ENCODE results near the gene PRPF40B.

Gene PRPF40B

DNA sequence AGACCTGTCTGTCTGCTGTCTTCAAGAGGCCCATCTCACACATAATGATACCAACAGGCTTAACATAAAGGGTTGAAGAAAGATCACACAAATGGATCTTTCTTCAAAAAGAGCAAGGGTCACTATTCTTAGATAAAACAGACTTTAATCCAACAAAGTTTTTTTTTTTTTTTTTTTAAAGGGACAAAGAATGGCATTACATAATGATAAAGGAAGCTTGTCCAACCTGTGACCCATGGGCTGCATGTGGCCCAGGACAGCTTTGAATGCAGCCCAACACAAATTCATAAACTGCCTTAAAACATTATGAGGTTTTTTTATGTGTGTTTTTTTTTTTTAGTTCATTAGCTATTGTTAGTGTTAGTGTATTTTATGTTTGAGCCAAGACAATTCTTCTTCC lies 11.2 kb upstream of the PRPF40B start:
- no peak overlapping the region for H3K27ac ChIP-seq
- no peak for TF ChIP-seq ZFX (IDR thresholded peaks at IDR 0.05; ENCODE audit: borderline replicate concordance)
- TF ChIP-seq, protein P1, sequence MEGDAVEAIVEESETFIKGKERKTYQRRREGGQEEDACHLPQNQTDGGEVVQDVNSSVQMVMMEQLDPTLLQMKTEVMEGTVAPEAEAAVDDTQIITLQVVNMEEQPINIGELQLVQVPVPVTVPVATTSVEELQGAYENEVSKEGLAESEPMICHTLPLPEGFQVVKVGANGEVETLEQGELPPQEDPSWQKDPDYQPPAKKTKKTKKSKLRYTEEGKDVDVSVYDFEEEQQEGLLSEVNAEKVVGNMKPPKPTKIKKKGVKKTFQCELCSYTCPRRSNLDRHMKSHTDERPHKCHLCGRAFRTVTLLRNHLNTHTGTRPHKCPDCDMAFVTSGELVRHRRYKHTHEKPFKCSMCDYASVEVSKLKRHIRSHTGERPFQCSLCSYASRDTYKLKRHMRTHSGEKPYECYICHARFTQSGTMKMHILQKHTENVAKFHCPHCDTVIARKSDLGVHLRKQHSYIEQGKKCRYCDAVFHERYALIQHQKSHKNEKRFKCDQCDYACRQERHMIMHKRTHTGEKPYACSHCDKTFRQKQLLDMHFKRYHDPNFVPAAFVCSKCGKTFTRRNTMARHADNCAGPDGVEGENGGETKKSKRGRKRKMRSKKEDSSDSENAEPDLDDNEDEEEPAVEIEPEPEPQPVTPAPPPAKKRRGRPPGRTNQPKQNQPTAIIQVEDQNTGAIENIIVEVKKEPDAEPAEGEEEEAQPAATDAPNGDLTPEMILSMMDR (IDR thresholded peaks at IDR 0.05) = no peak

GRCh38 chr12:49615725-49616124 lies 7.6 kb upstream of the PRPF40B start:
- TF ChIP-seq ZFX (IDR thresholded peaks at IDR 0.05; ENCODE audit: borderline replicate concordance) = no peak
- TF ChIP-seq, protein P1 (IDR thresholded peaks at IDR 0.05) = no peak
- H3K27ac ChIP-seq = no peak overlapping the region

GRCh38 chr12:49616533-49617219 lies 6.7 kb upstream of the PRPF40B start:
- no peak overlapping the region for H3K27ac ChIP-seq
- TF ChIP-seq, protein P1 (IDR thresholded peaks at IDR 0.05) = no peak

GRCh38 chr12:49618576-49618975 lies 4.8 kb upstream of the PRPF40B start:
- TF ChIP-seq ZFX (IDR thresholded peaks at IDR 0.05; ENCODE audit: borderline replicate concordance) = no peak
- TF ChIP-seq, protein P1 (IDR thresholded peaks at IDR 0.05) = no peak
- H3K27ac ChIP-seq = no peak overlapping the region

- no peak for TF ChIP-seq ZFX (IDR thresholded peaks at IDR 0.05; ENCODE audit: borderline replicate concordance)
- TF ChIP-seq, protein P1 (IDR thresholded peaks at IDR 0.05) = no peak
- H3K27ac ChIP-seq = no peak overlapping the region
Observed at GRCh38 chr12:49619286-49619685, 4.1 kb upstream of the PRPF40B start.

- TF ChIP-seq, protein P1 (IDR thresholded peaks at IDR 0.05) = no peak
- no peak for TF ChIP-seq ZFX (IDR thresholded peaks at IDR 0.05; ENCODE audit: borderline replicate concordance)
- peak overlapping the region; percentile 78 for H3K27ac ChIP-seq
Observed at GRCh38 chr12:49621651-49622500, 1.5 kb upstream of the PRPF40B start.
